Lower leg skin (tissue), 3 donors: Measurements from ENCODE around the gene CIZ1.

Experiments used
- CTCF ChIP-seq, 3 donors: fragments of 450-650 bp; IDR thresholded peaks; one replicate each; pipeline ENCODE4 v1.5.1; 2016; ENCODE audit warnings: antibody characterized with exemption in 3 of 3, mild to moderate bottlenecking in 3 of 3, moderate library complexity in 2 of 3
- POLR2A ChIP-seq, 2 donors: fragments of 450-650 bp; IDR thresholded peaks; one replicate each; pipeline ENCODE4 v1.6.1; 2016 to 2017; ENCODE audit warnings: antibody characterized with exemption in 2 of 2, mild to moderate bottlenecking in 1 of 2, moderate library complexity in 1 of 2

DNA sequence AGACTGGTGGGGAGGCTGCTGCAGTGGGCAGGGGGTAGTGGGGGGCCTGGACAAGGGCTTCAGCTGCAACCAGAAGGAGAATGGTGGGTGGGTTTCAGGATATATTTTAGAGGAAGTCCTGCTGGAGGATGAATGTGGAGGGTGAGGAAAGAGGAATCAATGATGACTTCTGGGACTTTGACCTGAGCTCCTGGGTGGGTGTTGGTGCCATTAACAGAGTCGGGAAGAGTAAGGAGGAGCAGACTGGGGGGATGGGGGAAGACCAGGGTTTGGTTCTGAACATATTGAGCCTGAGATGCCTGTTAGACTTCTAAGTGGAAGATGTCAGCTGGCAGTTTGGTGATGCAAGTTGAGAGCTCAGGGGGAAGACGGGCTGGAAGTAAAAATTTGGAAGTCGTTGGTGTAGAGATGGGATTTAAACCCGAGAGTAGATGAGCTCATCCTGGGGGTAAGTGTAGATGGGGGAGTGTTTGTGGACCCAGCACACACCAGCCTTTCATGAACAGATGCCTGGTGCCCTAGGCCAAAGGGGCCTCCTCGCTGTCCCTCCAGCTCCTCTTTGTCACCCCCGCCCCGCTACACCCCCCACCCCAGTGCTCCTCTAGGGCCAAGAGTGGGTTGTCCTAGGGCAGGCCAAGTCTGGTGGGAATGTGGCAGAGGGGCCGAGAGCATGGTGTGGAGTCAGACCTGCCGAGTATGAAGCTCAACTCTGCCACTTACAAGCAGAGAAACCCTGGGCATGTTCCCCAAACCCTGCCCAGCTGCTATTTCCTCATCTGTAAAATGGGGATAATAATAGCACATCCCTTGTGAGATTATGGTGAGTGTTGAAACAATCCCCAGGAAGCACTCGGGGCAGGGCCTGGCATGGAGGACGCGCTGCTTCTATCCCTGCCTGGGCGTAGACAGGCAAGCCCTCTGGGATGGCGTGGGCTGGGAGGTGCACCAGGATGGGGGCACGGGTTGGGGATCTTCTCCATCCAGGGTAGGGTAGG, 15.8 kb upstream of the CIZ1 start:
- no peak for TF ChIP-seq POLR2A (IDR thresholded peaks at IDR 0.05)
- no peak for TF ChIP-seq CTCF (IDR thresholded peaks at IDR 0.05)
